ENCODE data around the gene ZNF785. TPM values are rescaled to one million over a fixed set of nuclear protein-coding genes. Genes with fewer than 3 reads are reported as not detected.

The ZNF785 gene
- total RNA-seq, 4 donors from 2014 or later = 9.5 to 19.2 (median 10.4) TPM

DNA sequence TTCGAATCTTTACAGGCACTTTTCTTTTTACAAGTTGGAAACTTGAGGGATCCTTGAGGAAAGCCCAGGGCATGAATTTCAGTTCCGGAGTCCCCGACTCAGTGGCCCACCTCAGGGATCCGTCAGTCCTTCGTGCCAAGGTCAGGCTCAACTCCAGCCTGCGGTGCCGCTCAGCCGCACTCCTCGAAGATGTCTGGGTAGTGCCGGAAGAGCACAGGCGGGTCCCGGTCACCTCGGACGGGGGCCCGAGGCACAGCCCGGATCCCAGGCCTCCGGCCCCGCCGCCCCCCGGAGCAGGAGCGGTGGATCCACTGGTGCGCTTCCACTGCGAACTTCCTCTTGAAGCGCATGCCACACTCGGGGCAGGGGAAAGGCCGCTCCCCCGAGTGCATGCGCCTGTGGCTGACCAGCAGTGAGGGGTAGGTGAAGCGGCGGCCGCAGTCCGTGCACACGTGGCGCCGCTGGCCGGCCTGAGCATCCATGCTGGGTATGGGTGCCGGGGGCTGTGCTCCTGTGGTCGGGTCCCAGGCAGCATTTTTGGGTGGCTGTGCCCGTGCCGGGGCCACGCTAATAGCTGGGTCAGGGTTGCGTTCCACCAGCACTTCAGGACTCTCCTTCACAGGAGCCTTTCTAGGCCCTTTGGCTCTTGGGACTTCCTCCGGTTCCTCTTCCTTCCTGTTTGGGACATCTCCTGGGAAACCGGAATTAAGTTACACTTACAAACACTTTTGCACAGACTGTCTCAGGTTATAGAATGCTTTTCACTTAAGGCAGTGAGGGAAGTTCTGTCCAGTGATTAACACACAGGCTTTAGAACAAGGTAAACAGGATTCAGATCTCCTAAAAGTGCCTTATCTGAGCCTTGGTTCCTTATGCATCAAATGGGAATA is 15.5 kb downstream of the ZNF785 start:
- no peak overlapping the region for H3K4me3 ChIP-seq (ENCODE audit: low read depth, poor library complexity, severe bottlenecking)
- TF ChIP-seq POLR2A (IDR thresholded peaks at IDR 0.05) = no peak
- TF ChIP-seq, protein P1, sequence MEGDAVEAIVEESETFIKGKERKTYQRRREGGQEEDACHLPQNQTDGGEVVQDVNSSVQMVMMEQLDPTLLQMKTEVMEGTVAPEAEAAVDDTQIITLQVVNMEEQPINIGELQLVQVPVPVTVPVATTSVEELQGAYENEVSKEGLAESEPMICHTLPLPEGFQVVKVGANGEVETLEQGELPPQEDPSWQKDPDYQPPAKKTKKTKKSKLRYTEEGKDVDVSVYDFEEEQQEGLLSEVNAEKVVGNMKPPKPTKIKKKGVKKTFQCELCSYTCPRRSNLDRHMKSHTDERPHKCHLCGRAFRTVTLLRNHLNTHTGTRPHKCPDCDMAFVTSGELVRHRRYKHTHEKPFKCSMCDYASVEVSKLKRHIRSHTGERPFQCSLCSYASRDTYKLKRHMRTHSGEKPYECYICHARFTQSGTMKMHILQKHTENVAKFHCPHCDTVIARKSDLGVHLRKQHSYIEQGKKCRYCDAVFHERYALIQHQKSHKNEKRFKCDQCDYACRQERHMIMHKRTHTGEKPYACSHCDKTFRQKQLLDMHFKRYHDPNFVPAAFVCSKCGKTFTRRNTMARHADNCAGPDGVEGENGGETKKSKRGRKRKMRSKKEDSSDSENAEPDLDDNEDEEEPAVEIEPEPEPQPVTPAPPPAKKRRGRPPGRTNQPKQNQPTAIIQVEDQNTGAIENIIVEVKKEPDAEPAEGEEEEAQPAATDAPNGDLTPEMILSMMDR (IDR thresholded peaks at IDR 0.05) = no peak
- intact Hi-C loops (cut with DNase I; ENCODE audit: low total_unique reads) = loop anchor here (10.0 kb wide), 1 partner anchor 65 kb away; no protein-coding TSS in a partner anchor
- no peak for DNase-seq (ENCODE audit: low spot score in 2 of 2)
- 87 to 89% methylated on average over 34 to 39 of the region's 44 CpGs for WGBS, 2 donors

DNA sequence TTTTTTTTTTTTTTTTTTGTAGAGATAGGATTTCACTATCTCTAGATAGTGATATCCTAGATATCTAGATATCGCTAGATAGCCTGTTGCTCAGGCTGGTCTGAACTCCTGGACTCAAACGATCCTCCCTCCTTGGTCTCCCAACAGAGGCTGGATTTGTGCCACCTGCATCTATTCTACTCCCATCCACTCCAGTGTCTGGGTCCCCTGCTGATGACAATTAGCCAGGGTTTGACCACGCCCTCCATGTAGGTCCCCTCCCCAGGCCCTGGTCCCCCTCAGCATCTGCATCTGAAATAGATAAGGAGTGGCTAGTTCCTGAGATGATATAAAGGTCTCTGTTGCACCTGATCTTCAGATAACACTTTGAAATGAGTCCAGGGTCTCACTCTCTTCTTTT is 16.2 kb downstream of the ZNF785 start:
- TF ChIP-seq POLR2A (IDR thresholded peaks at IDR 0.05) = no peak
- TF ChIP-seq, protein P1 (IDR thresholded peaks at IDR 0.05) = no peak
- intact Hi-C loops (cut with DNase I; ENCODE audit: low total_unique reads) = loop anchor here (10.0 kb wide), 1 partner anchor 66 kb away; no protein-coding TSS in a partner anchor
- 90 to 94% methylated on average over 3 of the region's 3 CpGs for WGBS, 2 donors
- no peak overlapping the region for H3K4me3 ChIP-seq (ENCODE audit: low read depth, poor library complexity, severe bottlenecking)
- no peak for DNase-seq (ENCODE audit: low spot score in 2 of 2)

DNA sequence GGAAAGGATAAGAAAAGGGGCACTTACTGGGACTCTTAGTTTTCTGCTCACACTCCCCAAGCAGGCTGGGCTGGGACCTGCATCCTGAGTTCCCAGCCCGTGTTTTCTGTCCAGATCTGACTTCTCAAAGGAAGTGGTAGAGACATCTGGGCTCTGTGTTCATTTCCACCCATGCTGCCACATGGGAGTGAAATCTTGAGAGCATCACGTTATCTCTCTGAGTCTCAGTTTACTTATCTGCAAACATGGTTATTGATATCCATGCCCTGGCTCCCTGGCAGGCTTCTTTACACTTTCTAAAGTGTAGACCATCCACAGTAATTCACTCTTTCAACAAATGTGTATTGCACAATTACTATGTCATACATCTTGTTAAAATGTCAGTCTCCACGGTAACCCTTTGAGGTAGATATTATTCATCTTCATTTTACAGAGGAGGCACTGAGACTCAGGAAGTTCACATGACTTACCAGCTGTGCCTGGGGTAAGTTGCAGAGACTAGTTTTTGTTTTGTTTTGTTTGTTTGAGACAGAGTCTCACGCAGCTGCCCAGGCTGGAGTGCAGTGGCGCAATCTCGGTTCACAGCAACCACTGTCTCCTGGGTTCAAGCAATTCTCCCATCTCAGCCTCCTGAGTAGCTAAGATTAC is 17.4 kb downstream of the ZNF785 start:
- TF ChIP-seq POLR2A (IDR thresholded peaks at IDR 0.05) = no peak
- TF ChIP-seq, protein P1 (IDR thresholded peaks at IDR 0.05) = no peak
- H3K4me3 ChIP-seq (ENCODE audit: low read depth, poor library complexity, severe bottlenecking) = no peak overlapping the region
- intact Hi-C loops (cut with DNase I; ENCODE audit: low total_unique reads) = loop anchor here (10.0 kb wide), 1 partner anchor 67 kb away; no protein-coding TSS in a partner anchor
- no peak for DNase-seq (ENCODE audit: low spot score in 2 of 2)
- 44 to 50% methylated on average over 6 of the region's 6 CpGs for WGBS, 2 donors

DNA sequence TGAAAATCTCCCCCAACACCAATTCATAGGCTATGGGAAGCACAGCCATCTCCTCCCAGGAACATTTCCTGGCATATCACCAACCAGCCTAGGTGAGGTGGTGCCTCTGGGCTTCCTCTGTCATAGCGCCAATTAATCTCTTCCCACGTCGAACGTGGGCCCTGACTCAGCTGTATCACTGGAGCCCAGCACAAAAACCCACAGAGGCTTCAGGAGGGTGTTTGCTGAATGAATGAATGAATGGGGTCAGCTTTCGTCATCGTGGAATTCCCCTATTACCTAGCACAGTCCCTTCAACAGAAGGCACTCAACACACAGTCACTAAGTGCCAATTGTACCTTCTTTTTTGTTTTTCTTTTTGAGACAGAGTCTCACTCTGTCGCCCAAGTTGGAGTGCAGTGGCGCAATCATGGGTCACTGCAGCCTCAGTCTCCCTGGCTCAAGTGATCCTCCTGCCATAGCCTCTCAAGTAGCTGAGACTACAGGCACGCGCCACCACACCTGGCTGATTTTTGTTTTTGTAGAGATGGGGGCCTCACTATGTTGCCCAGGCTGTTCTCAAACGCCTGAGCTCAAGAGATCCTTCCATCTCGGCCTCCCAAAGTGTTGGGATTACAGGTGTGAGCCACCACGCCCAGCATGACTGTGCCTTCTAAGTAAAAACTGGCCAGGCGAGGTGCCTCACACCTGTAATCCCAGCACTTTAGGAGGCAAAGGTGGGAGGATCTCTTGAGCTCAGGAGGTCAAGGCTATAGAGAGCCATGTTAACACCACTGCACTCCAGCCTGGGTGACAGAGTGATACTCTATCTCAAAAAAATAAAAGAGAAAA is 18.1 kb downstream of the ZNF785 start:
- no peak for TF ChIP-seq POLR2A (IDR thresholded peaks at IDR 0.05)
- TF ChIP-seq, protein P1 (IDR thresholded peaks at IDR 0.05) = no peak
- intact Hi-C loops (cut with DNase I; ENCODE audit: low total_unique reads) = loop anchor here (10.0 kb wide), 1 partner anchor 67 kb away; no protein-coding TSS in a partner anchor
- H3K4me3 ChIP-seq (ENCODE audit: low read depth, poor library complexity, severe bottlenecking) = no peak overlapping the region
- WGBS, 2 donors = 66 to 74% methylated on average over 14 of the region's 14 CpGs
- no peak for DNase-seq (ENCODE audit: low spot score in 2 of 2)

DNA sequence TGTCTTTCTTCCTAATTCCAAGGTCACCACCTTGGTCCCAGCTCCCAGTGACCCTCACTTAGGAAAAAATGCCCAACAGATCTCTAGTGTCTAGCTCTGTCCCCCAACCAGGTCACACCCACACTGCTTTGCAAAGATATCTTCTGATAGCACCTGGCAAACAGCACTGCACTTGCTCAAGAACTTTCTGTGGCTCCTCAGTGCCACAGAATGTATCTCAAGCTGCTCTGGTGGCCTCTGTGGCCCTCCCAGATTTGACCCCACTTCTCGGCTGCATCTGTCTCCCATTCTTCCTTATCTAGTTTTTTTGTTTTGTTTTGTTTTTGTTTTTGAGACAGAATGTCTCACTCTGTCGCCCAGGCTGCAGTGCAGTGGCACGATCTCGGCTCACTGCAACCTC is 19.0 kb downstream of the ZNF785 start:
- no peak overlapping the region for H3K4me3 ChIP-seq (ENCODE audit: low read depth, poor library complexity, severe bottlenecking)
- intact Hi-C loops (cut with DNase I; ENCODE audit: low total_unique reads) = loop anchor here (10.0 kb wide), 1 partner anchor 68 kb away; no protein-coding TSS in a partner anchor
- TF ChIP-seq, protein P1 (IDR thresholded peaks at IDR 0.05) = no peak
- TF ChIP-seq POLR2A (IDR thresholded peaks at IDR 0.05) = no peak
- 87 to 93% methylated on average over 4 of the region's 4 CpGs for WGBS, 2 donors
- DNase-seq (ENCODE audit: low spot score in 2 of 2) = no peak

All from lower leg skin (tissue), 4 donors.